NB4 (cell line): Measurements from ENCODE around the gene IP6K1.

Experiments used
- DNase-seq: peaks from one replicate; pipeline ENCODE4 v3.0.0; 2010; ENCODE audit warnings: low read depth
- H3K4me3 ChIP-seq: one replicate; pipeline ENCODE4 v1.5.1; 2011; ENCODE audit warnings: mild to moderate bottlenecking, low read depth, low read length, moderate library complexity
- MYC ChIP-seq: IDR thresholded peaks from 2 replicates; pipeline ENCODE4 v1.6.1; 2011; ENCODE audit warnings: low read depth, low read length
- POLR2A ChIP-seq: IDR thresholded peaks from 2 replicates; pipeline ENCODE4 v1.6.1; 2011; ENCODE audit warnings: mild to moderate bottlenecking; ENCODE audit not compliant: insufficient read length; ENCODE audit errors: extremely low read depth
- TF ChIP-seq, protein P1 (sequence below): IDR thresholded peaks from one replicate; pipeline ENCODE4 v1.5.1; 2012; ENCODE audit warnings: low read depth, low read length
- TF ChIP-seq, protein P2 (sequence below): IDR thresholded peaks from 2 replicates; pipeline ENCODE4 v1.6.1; 2011; ENCODE audit warnings: low read depth, low read length

The IP6K1 gene

GRCh38 chr3:49705390-49705960 is 80.9 kb downstream of the IP6K1 start:
- TF ChIP-seq POLR2A (no peak), MYC (no peak)
- TF ChIP-seq, protein P1, sequence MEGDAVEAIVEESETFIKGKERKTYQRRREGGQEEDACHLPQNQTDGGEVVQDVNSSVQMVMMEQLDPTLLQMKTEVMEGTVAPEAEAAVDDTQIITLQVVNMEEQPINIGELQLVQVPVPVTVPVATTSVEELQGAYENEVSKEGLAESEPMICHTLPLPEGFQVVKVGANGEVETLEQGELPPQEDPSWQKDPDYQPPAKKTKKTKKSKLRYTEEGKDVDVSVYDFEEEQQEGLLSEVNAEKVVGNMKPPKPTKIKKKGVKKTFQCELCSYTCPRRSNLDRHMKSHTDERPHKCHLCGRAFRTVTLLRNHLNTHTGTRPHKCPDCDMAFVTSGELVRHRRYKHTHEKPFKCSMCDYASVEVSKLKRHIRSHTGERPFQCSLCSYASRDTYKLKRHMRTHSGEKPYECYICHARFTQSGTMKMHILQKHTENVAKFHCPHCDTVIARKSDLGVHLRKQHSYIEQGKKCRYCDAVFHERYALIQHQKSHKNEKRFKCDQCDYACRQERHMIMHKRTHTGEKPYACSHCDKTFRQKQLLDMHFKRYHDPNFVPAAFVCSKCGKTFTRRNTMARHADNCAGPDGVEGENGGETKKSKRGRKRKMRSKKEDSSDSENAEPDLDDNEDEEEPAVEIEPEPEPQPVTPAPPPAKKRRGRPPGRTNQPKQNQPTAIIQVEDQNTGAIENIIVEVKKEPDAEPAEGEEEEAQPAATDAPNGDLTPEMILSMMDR, result no peak
- TF ChIP-seq, protein P2, sequence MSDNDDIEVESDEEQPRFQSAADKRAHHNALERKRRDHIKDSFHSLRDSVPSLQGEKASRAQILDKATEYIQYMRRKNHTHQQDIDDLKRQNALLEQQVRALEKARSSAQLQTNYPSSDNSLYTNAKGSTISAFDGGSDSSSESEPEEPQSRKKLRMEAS, result no peak
- no peak for DNase-seq
- H3K4me3 ChIP-seq, result no peak overlapping the region

DNA sequence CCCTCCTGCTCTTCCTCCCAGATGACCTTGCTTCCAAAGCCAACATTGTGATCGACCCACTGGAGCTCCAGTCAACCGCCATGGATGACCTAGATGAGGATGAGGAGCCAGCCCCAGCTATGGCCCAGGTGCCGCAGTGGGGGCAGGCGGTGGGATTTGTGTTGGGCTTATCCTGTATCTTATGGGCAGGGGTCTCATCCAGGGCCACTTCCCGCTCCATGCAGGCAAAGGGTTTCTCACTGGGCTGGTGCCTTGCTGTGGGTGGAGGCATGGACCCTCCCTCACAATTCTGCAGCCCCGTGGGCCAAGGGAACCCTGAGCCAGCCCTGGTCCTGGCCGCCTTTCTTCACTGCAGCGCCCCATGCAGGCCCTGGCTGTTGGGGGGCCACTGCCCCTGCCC is 81.7 kb downstream of the IP6K1 start:
- no peak for TF ChIP-seq MYC
- TF ChIP-seq POLR2A, result no peak
- TF ChIP-seq, protein P1, result no peak
- H3K4me3 ChIP-seq, result no peak overlapping the region
- no peak for DNase-seq

DNA sequence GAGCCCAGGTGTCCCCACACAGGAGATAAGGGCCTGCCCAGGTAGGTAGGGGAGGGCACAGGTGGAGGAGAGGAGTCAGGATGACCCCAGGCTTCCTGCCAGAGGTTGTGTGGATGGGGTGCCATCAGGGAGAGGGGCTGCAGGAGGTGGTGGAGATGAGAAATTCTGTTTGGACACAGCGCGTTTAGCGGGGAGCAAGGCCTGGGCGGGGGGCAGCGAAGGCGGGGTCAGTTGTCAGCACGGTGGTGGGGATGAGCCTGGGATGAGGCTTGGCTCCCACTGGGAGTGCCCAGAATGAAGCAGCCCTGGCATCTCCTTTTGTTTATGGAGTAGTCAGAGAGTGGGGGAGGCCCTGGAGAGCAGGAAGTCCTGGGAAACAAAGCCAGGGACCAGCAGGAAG is 82.4 kb downstream of the IP6K1 start:
- no peak for TF ChIP-seq POLR2A
- TF ChIP-seq, protein P1, result no peak
- TF ChIP-seq, protein P2, result no peak
- TF ChIP-seq MYC, result no peak
- DNase-seq, result no peak

DNA sequence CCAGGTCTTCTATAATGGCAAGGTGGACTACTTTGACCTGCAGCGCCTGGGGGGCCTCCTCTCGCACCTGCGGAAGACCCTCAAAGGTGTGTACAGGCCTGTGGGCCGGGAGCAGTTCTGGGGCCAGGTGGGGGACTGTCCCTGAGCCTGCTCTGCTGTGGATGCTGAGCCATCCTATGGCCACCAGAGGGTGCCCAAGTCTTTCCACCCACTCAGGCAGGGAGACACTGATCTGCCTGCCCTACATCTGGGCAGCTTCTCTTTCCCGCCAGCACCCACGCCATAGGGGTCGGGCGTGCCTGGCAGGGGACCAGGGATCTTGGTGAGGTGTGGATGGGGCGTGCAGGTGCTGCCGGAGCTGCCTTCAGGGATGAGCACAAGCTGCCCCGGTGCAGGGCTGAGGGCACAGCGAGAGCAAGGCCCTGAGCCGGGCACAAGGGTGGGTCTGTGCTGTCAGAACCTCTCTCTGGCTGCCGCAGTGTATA is 82.9 kb downstream of the IP6K1 start:
- TF ChIP-seq, protein P2, result peak; percentile 42
- TF ChIP-seq, protein P1, result peak; percentile 89
- TF ChIP-seq MYC, result peak; percentile 30; the same call in 1 of the 2 replicates
- no peak for TF ChIP-seq POLR2A
- DNase-seq, result peak; percentile 68
- H3K4me3 ChIP-seq, result no peak overlapping the region

More for the DNA sequence above, 82.4 kb downstream of the IP6K1 start:
- H3K4me3 ChIP-seq, result no peak overlapping the region

GRCh38 chr3:49702672-49703071 is 83.7 kb downstream of the IP6K1 start:
- TF ChIP-seq, protein P2, result no peak
- TF ChIP-seq MYC (no peak), POLR2A (no peak)
- TF ChIP-seq, protein P1, result no peak

More at GRCh38 chr3:49702672-49703071, 83.7 kb downstream of the IP6K1 start:
- H3K4me3 ChIP-seq, result no peak overlapping the region
- DNase-seq, result no peak
